HUES64 (cell line): Measurements from ENCODE around the gene CHCHD6.

ENCODE experiments used
- H3K27ac ChIP-seq: 2 replicates; pipeline ENCODE4 v1.7.0; 2013; ENCODE audit warnings: low read depth, low read length, inconsistent platforms
- H3K27me3 ChIP-seq: 2 replicates; pipeline ENCODE4 v1.6.1; 2013; ENCODE audit warnings: mild to moderate bottlenecking, low read length; ENCODE audit not compliant: insufficient read depth
- H3K36me3 ChIP-seq: 2 replicates; pipeline ENCODE4 v1.6.1; 2013; ENCODE audit warnings: mild to moderate bottlenecking, low read length; ENCODE audit not compliant: insufficient read depth
- H3K4me1 ChIP-seq: 2 replicates; pipeline ENCODE4 v1.6.1; 2013; ENCODE audit warnings: mild to moderate bottlenecking, low read length, moderate library complexity; ENCODE audit not compliant: insufficient read depth
- H3K4me3 ChIP-seq: 2 replicates; pipeline ENCODE4 v1.5.1; 2013; ENCODE audit warnings: mild to moderate bottlenecking, low read length, moderate library complexity
- H3K9ac ChIP-seq: 2 replicates; pipeline ENCODE4 v1.6.1; 2013; ENCODE audit warnings: mild to moderate bottlenecking, low read depth, low read length
- H3K9me3 ChIP-seq: 2 replicates; pipeline ENCODE4 v1.6.1; 2013; ENCODE audit warnings: low read depth, low read length; ENCODE audit not compliant: insufficient read depth
- WGBS: fragments of 150-250, 120-280 bp; methylation state at CpG from one replicate; pipeline ENCODE4 v1.1.7; 2013; ENCODE audit warnings: missing lambda C conversion rate; 5-methylcytosine and 5-hydroxymethylcytosine counted together

Gene CHCHD6

DNA sequence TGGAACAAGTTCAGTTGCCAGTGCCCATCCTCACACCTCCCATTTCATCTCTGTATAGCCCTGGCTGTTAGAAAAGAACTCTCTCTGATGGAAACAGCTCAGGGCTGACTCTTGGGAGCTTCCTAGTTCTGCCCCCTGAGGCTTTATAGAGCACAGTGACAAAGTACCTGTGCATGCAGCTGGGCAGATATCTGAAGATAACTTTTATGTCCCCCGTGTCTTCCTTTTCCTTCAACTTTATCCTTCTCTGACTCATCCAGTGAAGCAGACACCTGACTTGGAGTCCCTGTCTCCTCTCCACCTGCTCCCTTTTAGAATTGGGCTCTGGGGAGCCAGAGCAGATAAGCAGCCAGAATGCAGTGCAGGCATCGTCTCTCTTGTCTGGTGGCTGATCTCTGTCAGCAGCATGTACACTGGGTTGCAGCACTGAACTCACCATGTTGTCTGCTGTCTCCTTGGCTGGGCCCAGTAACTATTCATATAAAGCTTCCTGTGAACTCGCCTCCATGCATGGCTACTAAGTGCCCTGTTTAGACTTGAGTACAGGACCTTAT, 225.0 kb downstream of the CHCHD6 start:
- no peak overlapping the region for H3K4me3 ChIP-seq
- H3K9ac ChIP-seq: no peak overlapping the region
- H3K4me1 ChIP-seq: no peaks in the 10 kb centered on the region
- no peaks in the 10 kb centered on the region for H3K36me3 ChIP-seq
- no peak overlapping the region for H3K27ac ChIP-seq
- WGBS: 87% methylated on average over 3 of the region's 3 CpGs
- H3K27me3 ChIP-seq: no peaks in the 10 kb centered on the region
- no peaks in the 10 kb centered on the region for H3K9me3 ChIP-seq

GRCh38 chr3:126930936-126931600, 227.0 kb downstream of the CHCHD6 start:
- 91% methylated on average over 15 of the region's 15 CpGs for WGBS
- H3K9me3 ChIP-seq: no peaks in the 10 kb centered on the region
- H3K9ac ChIP-seq: no peak overlapping the region
- H3K36me3 ChIP-seq: no peaks in the 10 kb centered on the region
- H3K27me3 ChIP-seq: no peaks in the 10 kb centered on the region
- H3K4me1 ChIP-seq: no peaks in the 10 kb centered on the region
- no peak overlapping the region for H3K27ac ChIP-seq
- no peak overlapping the region for H3K4me3 ChIP-seq

DNA sequence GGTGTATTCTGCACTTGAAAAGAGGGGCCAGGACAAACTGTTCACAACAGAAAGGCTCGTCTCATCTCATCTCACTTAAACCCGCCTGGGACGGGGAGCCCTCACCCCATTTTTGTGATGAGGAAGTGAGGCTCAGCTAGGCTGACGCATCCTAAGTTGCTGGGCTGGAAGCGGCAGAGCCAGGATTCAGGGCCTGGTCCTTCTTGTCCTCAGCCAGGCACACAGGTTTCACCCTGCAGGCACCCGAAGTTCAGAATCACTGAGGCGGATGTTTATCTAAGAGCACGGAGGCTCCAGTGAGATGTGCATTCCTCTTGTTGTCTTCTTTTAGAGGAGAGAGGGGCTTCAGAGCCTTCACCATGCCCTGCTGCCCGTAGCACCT, 227.8 kb downstream of the CHCHD6 start:
- no peak overlapping the region for H3K4me3 ChIP-seq
- no peaks in the 10 kb centered on the region for H3K27me3 ChIP-seq
- no peak overlapping the region for H3K9ac ChIP-seq
- 92% methylated on average over 9 of the region's 9 CpGs for WGBS
- no peaks in the 10 kb centered on the region for H3K36me3 ChIP-seq
- H3K4me1 ChIP-seq: no peaks in the 10 kb centered on the region
- H3K9me3 ChIP-seq: no peaks in the 10 kb centered on the region
- no peak overlapping the region for H3K27ac ChIP-seq

DNA sequence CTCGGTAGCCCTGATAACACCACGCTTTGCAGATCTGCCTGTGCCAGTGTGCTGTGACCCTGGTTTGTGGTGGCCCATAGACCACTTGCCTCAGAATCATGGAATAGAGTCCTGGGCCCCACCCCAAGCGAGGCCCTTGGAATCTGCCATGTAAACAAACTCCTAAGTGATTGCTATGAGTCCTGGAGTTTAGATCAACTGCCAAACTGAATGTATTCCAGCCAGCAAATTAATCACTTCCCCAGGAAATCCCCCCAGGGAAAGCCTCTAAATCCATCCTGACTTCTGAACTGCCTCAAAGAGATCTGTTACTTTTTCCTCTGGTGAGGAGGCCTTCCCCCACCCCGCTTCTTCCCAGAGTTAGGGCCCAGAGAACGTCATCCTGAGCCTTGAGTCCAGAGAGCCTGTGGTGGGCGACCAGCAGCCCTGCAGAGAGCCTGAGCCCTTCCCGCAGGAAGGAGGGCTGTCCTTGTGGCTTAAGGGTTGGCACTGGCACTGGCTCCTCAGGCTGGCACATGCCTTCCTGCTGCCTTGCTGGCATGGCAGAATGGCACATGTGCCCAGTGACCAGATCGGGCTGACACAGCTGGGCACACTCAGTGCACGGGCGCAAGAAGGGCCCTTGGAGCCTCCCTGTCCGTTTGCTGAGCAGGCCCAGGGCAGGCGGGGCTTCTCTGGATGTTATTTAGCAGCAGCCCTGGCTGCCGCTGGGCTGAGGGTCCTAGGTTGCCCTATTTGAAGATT, 228.3 kb downstream of the CHCHD6 start:
- no peaks in the 10 kb centered on the region for H3K27me3 ChIP-seq
- H3K36me3 ChIP-seq: no peaks in the 10 kb centered on the region
- 92% methylated on average over 13 of the region's 13 CpGs for whole genome bisulfite sequencing
- H3K9ac ChIP-seq: no peak overlapping the region
- H3K27ac ChIP-seq: no peak overlapping the region
- H3K4me3 ChIP-seq: no peak overlapping the region
- no peaks in the 10 kb centered on the region for H3K4me1 ChIP-seq
- no peaks in the 10 kb centered on the region for H3K9me3 ChIP-seq

- no peaks in the 10 kb centered on the region for H3K9me3 ChIP-seq
- 65% methylated on average over 4 of the region's 4 CpGs for WGBS
- no peak overlapping the region for H3K4me3 ChIP-seq
- no peaks in the 10 kb centered on the region for H3K27me3 ChIP-seq
- H3K4me1 ChIP-seq: no peaks in the 10 kb centered on the region
- H3K36me3 ChIP-seq: no peaks in the 10 kb centered on the region
- H3K9ac ChIP-seq: no peak overlapping the region
- H3K27ac ChIP-seq: no peak overlapping the region
Measured at GRCh38 chr3:126934031-126934531, 230.0 kb downstream of the CHCHD6 start.

DNA sequence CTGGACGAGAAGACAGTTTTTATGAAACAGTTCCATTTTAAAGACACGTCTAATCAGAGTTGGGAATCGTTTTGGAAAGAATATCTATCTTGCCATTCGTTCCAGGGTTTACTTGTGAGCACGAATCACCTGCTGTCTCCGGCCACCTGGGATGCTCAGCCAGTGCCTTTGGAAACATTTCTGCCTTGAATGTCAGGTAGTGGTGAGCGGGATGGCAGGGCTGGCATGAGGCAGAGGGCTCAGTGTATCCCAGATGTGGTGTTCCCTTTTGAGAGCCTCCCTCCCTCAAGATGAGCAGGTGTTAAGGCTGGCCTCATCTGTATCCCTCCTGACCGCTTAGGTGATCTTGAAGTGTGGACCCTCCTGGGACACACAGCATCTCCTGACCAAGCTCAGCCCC, 231.0 kb downstream of the CHCHD6 start:
- H3K36me3 ChIP-seq: no peaks in the 10 kb centered on the region
- H3K9ac ChIP-seq: no peak overlapping the region
- H3K9me3 ChIP-seq: no peaks in the 10 kb centered on the region
- H3K27me3 ChIP-seq: no peaks in the 10 kb centered on the region
- H3K4me1 ChIP-seq: no peaks in the 10 kb centered on the region
- no peak overlapping the region for H3K27ac ChIP-seq
- H3K4me3 ChIP-seq: no peak overlapping the region
- 96% methylated on average over 8 of the region's 8 CpGs for WGBS

GRCh38 chr3:126935756-126936509, 231.9 kb downstream of the CHCHD6 start:
- Histone ChIP-seq H3K9ac (no peak overlapping the region), H3K27me3 (no peaks in the 10 kb centered on the region), H3K4me1 (no peaks in the 10 kb centered on the region), H3K4me3 (no peak overlapping the region), H3K36me3 (no peaks in the 10 kb centered on the region), H3K27ac (no peak overlapping the region), H3K9me3 (no peaks in the 10 kb centered on the region)
- WGBS: 95% methylated on average over 4 of the region's 4 CpGs

DNA sequence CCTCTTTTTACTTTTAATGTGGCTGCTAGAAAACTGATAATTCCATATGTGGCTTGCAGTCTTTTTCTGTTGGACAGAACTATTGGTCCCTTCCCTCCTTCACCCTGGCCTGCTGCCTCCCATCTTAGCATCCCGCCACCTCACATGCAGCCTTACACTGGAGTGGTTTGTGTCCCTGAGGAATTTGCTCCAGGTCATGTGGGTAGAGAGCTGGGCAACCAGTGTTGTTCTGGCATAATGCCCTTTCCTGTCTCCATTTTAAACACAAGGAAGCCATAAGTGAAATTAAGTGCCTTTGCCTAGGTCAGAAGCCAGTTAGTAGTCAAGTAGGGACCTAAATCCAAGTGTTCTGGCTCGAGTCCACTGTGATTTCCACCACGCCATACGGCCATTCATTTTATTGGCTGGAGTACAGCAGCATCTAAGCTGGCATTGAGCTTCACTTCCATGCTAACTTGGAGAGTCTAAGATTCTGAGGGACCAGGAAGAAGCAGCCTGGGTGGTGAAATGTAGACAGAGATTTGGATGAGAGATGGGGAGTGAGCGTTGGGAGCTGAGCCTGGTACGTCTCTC, 232.9 kb downstream of the CHCHD6 start:
- Histone ChIP-seq H3K4me3 (no peak overlapping the region), H3K36me3 (0 out of 2 replicates have a peak, but pooled peaks cover 1% of the 10 kb centered on the region), H3K4me1 (no peaks in the 10 kb centered on the region), H3K27ac (no peak overlapping the region), H3K9ac (no peak overlapping the region), H3K9me3 (no peaks in the 10 kb centered on the region), H3K27me3 (no peaks in the 10 kb centered on the region)
- WGBS: 97% methylated on average over 6 of the region's 6 CpGs

DNA sequence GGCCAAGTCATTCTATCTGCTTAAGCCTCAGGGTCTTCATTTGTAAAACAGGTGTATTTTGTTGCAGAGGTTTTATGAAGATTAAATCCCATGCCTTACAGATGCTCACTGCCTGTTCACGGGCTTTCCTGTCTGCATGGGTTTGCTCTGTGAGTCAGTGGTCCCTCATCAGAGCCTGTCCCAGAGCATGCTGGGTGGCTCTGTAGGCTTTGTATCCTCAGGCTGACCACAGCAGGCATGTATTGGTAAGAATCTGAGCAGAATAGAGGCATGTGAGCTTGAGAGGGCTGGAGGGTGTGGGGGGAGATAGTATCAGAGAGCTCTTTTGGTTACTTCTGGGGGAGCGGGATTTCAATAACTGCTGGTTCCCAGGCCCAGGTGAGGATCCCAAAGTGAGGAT, 233.5 kb downstream of the CHCHD6 start:
- Histone ChIP-seq H3K27ac (no peak overlapping the region), H3K27me3 (no peaks in the 10 kb centered on the region), H3K9me3 (no peaks in the 10 kb centered on the region), H3K4me3 (no peak overlapping the region), H3K9ac (no peak overlapping the region), H3K36me3 (0 out of 2 replicates have a peak, but pooled peaks cover 4% of the 10 kb centered on the region), H3K4me1 (no peaks in the 10 kb centered on the region)
- 91% methylated on average over 2 of the region's 2 CpGs for WGBS

DNA sequence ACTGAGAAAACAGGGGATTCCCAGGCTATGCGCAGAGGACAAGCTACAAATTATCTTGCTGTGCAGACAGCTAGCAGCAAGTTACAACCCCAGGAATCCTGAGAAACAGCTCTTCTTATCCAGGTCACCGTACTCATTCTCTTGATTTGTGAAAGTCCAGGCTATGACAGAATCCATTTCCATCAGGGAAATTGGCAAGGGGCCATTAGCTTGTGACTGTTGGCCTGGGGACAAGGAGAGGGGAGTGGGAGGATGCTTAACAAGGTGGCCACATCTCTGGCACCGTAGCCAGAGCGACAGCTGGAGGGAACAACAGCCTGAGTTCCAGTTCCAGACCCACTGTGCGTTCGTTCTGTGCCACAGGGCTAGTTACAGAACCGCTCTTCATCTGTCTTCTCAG, 233.9 kb downstream of the CHCHD6 start:
- 0 out of 2 replicates have a peak, but pooled peaks cover 4% of the 10 kb centered on the region for H3K36me3 ChIP-seq
- H3K9ac ChIP-seq: no peak overlapping the region
- H3K4me3 ChIP-seq: no peak overlapping the region
- H3K27me3 ChIP-seq: no peaks in the 10 kb centered on the region
- H3K9me3 ChIP-seq: no peaks in the 10 kb centered on the region
- H3K27ac ChIP-seq: no peak overlapping the region
- H3K4me1 ChIP-seq: no peaks in the 10 kb centered on the region
- WGBS: 94% methylated on average over 7 of the region's 7 CpGs
